ENCODE results near the gene ARAP3.
A peak's percentile ranks its signal among the peaks of the same experiment; 100 is the strongest.

The ARAP3 gene

GRCh38 chr5:141672071-141672840 is 9.8 kb downstream of the ARAP3 start:
- no peak for DNase-seq (ENCODE audit: low spot score)

- no peak for DNase-seq (ENCODE audit: low spot score)
These were observed 12.5 kb downstream of the ARAP3 start for GRCh38 chr5:141669520-141669919.

- no peak for DNase-seq (ENCODE audit: low spot score)
These were observed 13.3 kb downstream of the ARAP3 start for GRCh38 chr5:141668601-141669265.

- DNase-seq (ENCODE audit: low spot score): no peak
These were observed 15.8 kb downstream of the ARAP3 start for GRCh38 chr5:141665995-141666940.

- DNase-seq (ENCODE audit: low spot score): peak; percentile 70
These were observed 17.1 kb downstream of the ARAP3 start for GRCh38 chr5:141664733-141665461.

- no peak for DNase-seq (ENCODE audit: low spot score)
These were observed 18.5 kb downstream of the ARAP3 start for GRCh38 chr5:141663506-141663905.

GRCh38 chr5:141662028-141662427 is 20.0 kb downstream of the ARAP3 start:
- DNase-seq (ENCODE audit: low spot score): no peak

GRCh38 chr5:141657937-141658545 is 24.0 kb downstream of the ARAP3 start:
- DNase-seq (ENCODE audit: low spot score): no peak

GRCh38 chr5:141657404-141657803 is 24.6 kb downstream of the ARAP3 start:
- DNase-seq (ENCODE audit: low spot score): no peak

GRCh38 chr5:141656396-141656795 is 25.6 kb downstream of the ARAP3 start:
- no peak for DNase-seq (ENCODE audit: low spot score)

- no peak for DNase-seq (ENCODE audit: low spot score)
These were observed 27.0 kb downstream of the ARAP3 start for GRCh38 chr5:141655020-141655419.

- peak; percentile 20 for DNase-seq (ENCODE audit: low spot score)
These were observed 27.7 kb downstream of the ARAP3 start for GRCh38 chr5:141654298-141654697.

GRCh38 chr5:141651728-141652105 is 30.3 kb downstream of the ARAP3 start:
- DNase-seq (ENCODE audit: low spot score): no peak

- DNase-seq (ENCODE audit: low spot score): peak; percentile 91
These were observed 30.9 kb downstream of the ARAP3 start, which contains the start of gene FCHSD1 for GRCh38 chr5:141650851-141651727. TSS of gene FCHSD1 (minus strand) at chr5:141651418. CDS start at chr5:141651368, 50 bp downstream.

- DNase-seq (ENCODE audit: low spot score): no peak
These were observed 32.1 kb downstream of the ARAP3 start for GRCh38 chr5:141649972-141650371.

- no peak for DNase-seq (ENCODE audit: low spot score)
These were observed 32.9 kb downstream of the ARAP3 start for GRCh38 chr5:141649056-141649688.

GRCh38 chr5:141647851-141648250 is 34.2 kb downstream of the ARAP3 start:
- DNase-seq (ENCODE audit: low spot score): no peak

- no peak for DNase-seq (ENCODE audit: low spot score)
These were observed 34.8 kb downstream of the ARAP3 start for GRCh38 chr5:141647242-141647641.

- DNase-seq (ENCODE audit: low spot score): no peak
These were observed 36.0 kb downstream of the ARAP3 start for GRCh38 chr5:141646026-141646425.
